OCI-M2 (cell line): ENCODE results near the gene PTGES3L.
"Not testable (repeated sequence)": the region's sequence is repeated elsewhere in the genome, so short reads cannot be mapped to it uniquely, and the experiment has no call there.

Source experiments
- DNase-seq: peaks from one replicate; lab custom pipeline; 2025; ENCODE audit not compliant: unreplicated experiment; lab: John Stamatoyannopoulos, UW

The PTGES3L gene

GRCh38 chr17:42982266-42982665 lies 2.4 kb upstream of the PTGES3L start:
- DNase-seq: no peak

- DNase-seq: no peak
Measured at GRCh38 chr17:42980766-42981397, 1.0 kb upstream of the PTGES3L start.

- no peak for DNase-seq
Measured at GRCh38 chr17:42980274-42980765, 440 bp upstream of the PTGES3L start, which contains the start of gene RUNDC1. Gene RUNDC1 (plus strand): TSS chr17:42980565. CDS start chr17:42980577, 12 bp downstream.

GRCh38 chr17:42975701-42976100 lies 4.2 kb downstream of the PTGES3L start:
- not testable (repeated sequence) for DNase-seq

- DNase-seq: no peak
Measured at GRCh38 chr17:42975265-42975664, 4.6 kb downstream of the PTGES3L start.

GRCh38 chr17:42973323-42973722 lies 6.6 kb downstream of the PTGES3L start:
- not testable (repeated sequence) for DNase-seq

- no peak for DNase-seq
Measured at GRCh38 chr17:42971589-42971988, 8.3 kb downstream of the PTGES3L start.

- DNase-seq: no peak
Measured at GRCh38 chr17:42969001-42969581, 10.8 kb downstream of the PTGES3L start.

- no peak for DNase-seq
Measured at GRCh38 chr17:42967925-42968324, 12.0 kb downstream of the PTGES3L start.

GRCh38 chr17:42964161-42964932 lies 15.5 kb downstream of the PTGES3L start, which contains the start of gene AARSD1:
Gene AARSD1 (minus strand): TSS chr17:42964454. CDS start chr17:42964440, 14 bp downstream.
- no peak for DNase-seq

GRCh38 chr17:42953669-42954068 lies 26.2 kb downstream of the PTGES3L start:
- no peak for DNase-seq

- DNase-seq: no peak
Measured at GRCh38 chr17:42950044-42950783, 29.7 kb downstream of the PTGES3L start.

GRCh38 chr17:42946812-42947211 lies 33.1 kb downstream of the PTGES3L start:
- DNase-seq: no peak

GRCh38 chr17:42944211-42944610 lies 35.7 kb downstream of the PTGES3L start:
- DNase-seq: no peak

GRCh38 chr17:42937712-42938596 lies 41.9 kb downstream of the PTGES3L start:
- DNase-seq: no peak

- DNase-seq: no peak
Measured at GRCh38 chr17:42929497-42929844, 50.4 kb downstream of the PTGES3L start.

- DNase-seq: peak; percentile 40
Measured at GRCh38 chr17:42928714-42929496, 51.0 kb downstream of the PTGES3L start.

- no peak for DNase-seq
Measured at GRCh38 chr17:42924891-42925290, 55.0 kb downstream of the PTGES3L start.

GRCh38 chr17:42923472-42923871 lies 56.4 kb downstream of the PTGES3L start:
- DNase-seq: not testable (repeated sequence)
